ENCODE data around the gene RALB.

The RALB gene

DNA sequence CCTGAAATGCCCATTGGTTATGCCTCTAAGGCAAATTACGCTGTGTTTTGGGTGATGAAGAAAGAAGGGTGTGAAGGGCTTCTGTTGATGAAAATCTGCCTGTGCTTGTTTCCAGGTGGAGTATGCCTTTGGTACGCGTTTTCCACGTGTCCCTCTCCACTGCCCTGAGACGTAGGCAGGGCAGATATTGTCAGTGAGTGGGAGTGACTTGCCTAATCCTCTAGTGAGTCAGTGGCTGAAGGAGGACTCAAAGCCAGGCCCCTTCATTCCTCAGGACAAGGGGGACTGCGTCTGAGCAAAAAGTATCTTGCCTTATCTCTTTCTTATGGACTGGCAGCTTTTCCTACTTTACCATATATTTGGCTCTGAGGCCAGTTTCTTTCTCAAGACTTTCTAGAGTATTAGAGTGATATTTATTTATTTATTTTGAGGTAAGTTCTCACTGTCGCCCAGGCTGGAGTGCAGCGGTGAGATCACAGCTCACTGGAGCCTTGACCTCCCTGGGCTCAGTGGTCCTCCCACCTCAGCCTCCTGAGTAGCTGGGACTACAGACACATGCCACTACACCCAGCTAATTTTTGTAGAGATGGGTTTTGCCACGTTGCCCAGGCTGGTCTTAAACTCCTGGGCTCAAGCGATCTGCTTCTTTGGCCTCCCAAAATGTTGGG lies 10.2 kb downstream of the RALB start:
- Histone ChIP-seq H3K36me3 (ENCODE audit: control insufficient read depth in 1 of 2, insufficient read depth in 2 of 2, low read length in 2 of 2) (peaks cover 2% of the 10 kb centered on the region in 2 experiments), H4K12ac (ENCODE audit: low read depth, low read length) (no peak overlapping the region)

GRCh38 chr2:120265006-120265405 lies 12.4 kb downstream of the RALB start:
- Histone ChIP-seq H3K4ac (ENCODE audit: low read depth, low read length) (no peak overlapping the region), H3K27me3 (ENCODE audit: insufficient read depth, low read length) (no peaks in the 10 kb centered on the region), H3K9me3 (ENCODE audit: insufficient read depth, low read depth, low read length) (peaks cover 4% of the 10 kb centered on the region), H2BK12ac (ENCODE audit: low read length) (no peak overlapping the region), H3K23ac (ENCODE audit: low read length) (no peak overlapping the region), H3K36me3 (ENCODE audit: control insufficient read depth in 1 of 2, insufficient read depth in 2 of 2, low read length in 2 of 2) (peaks cover 3% of the 10 kb centered on the region in 2 experiments), H2BK5ac (ENCODE audit: low read depth, low read length, poor library complexity) (no peak overlapping the region), H3K79me2 (ENCODE audit: control insufficient read depth, insufficient read depth, low read length, poor library complexity) (no peaks in the 10 kb centered on the region), H3K4me2 (ENCODE audit: low read length) (no peak overlapping the region), H3K79me1 (ENCODE audit: low read length) (no peaks in the 10 kb centered on the region), H3K4me1 (ENCODE audit: control insufficient read depth in 1 of 2, insufficient read depth in 2 of 2, low read length in 2 of 2) (peaks cover 6 to 9% of the 10 kb centered on the region in 2 experiments), H3K4me3 (ENCODE audit: low read depth, low read length) (no peak overlapping the region), H2AK5ac (ENCODE audit: low read length) (no peak overlapping the region), H3K27ac (ENCODE audit: low read depth, low read length) (no peak overlapping the region), H2AFZ (ENCODE audit: insufficient read depth, low read length, poor library complexity) (no peak overlapping the region), H2BK120ac (ENCODE audit: insufficient read depth, low read length, poor library complexity) (no peak overlapping the region), H4K12ac (ENCODE audit: low read depth, low read length) (no peak overlapping the region), H3K14ac (ENCODE audit: low read length) (no peak overlapping the region), H3K9ac (ENCODE audit: low read length) (no peak overlapping the region), H4K8ac (ENCODE audit: low read depth, low read length) (no peak overlapping the region), H4K91ac (ENCODE audit: low read depth, low read length) (no peak overlapping the region), H3K18ac (ENCODE audit: low read length) (no peak overlapping the region)
- WGBS (ENCODE audit: extremely low coverage, insufficient coverage, insufficient read length), result no CpG with 5 or more reads among the region's 12 CpGs
- peak; percentile 83 to 89 for DNase-seq

More for the DNA sequence above, 10.2 kb downstream of the RALB start:
- no peak overlapping the region for H3K18ac ChIP-seq (ENCODE audit: low read length)
- H3K4me3 ChIP-seq (ENCODE audit: low read depth, low read length), result no peak overlapping the region
- H3K23ac ChIP-seq (ENCODE audit: low read length), result no peak overlapping the region
- H3K14ac ChIP-seq (ENCODE audit: low read length), result no peak overlapping the region
- no peak overlapping the region for H4K91ac ChIP-seq (ENCODE audit: low read depth, low read length)
- H3K4me2 ChIP-seq (ENCODE audit: low read length), result no peak overlapping the region
- H3K4me1 ChIP-seq (ENCODE audit: control insufficient read depth in 1 of 2, insufficient read depth in 2 of 2, low read length in 2 of 2), result peaks cover 6 to 9% of the 10 kb centered on the region in 2 experiments
- no peak overlapping the region for H3K9ac ChIP-seq (ENCODE audit: low read length)
- peak; percentile 71 to 82 for DNase-seq
- no peak overlapping the region for H3K4ac ChIP-seq (ENCODE audit: low read depth, low read length)
- H2AFZ ChIP-seq (ENCODE audit: insufficient read depth, low read length, poor library complexity), result no peak overlapping the region
- no peak overlapping the region for H2BK120ac ChIP-seq (ENCODE audit: insufficient read depth, low read length, poor library complexity)
- no peak overlapping the region for H3K27ac ChIP-seq (ENCODE audit: low read depth, low read length)
- WGBS (ENCODE audit: extremely low coverage, insufficient coverage, insufficient read length), result no CpG with 5 or more reads among the region's 10 CpGs
- peaks cover 4% of the 10 kb centered on the region for H3K9me3 ChIP-seq (ENCODE audit: insufficient read depth, low read depth, low read length)
- H2BK5ac ChIP-seq (ENCODE audit: low read depth, low read length, poor library complexity), result no peak overlapping the region
- H3K79me1 ChIP-seq (ENCODE audit: low read length), result no peaks in the 10 kb centered on the region
- no peaks in the 10 kb centered on the region for H3K27me3 ChIP-seq (ENCODE audit: insufficient read depth, low read length)
- H3K79me2 ChIP-seq (ENCODE audit: control insufficient read depth, insufficient read depth, low read length, poor library complexity), result no peaks in the 10 kb centered on the region
- no peak overlapping the region for H4K8ac ChIP-seq (ENCODE audit: low read depth, low read length)
- no peak overlapping the region for H2BK12ac ChIP-seq (ENCODE audit: low read length)
- H2AK5ac ChIP-seq (ENCODE audit: low read length), result no peak overlapping the region

DNA sequence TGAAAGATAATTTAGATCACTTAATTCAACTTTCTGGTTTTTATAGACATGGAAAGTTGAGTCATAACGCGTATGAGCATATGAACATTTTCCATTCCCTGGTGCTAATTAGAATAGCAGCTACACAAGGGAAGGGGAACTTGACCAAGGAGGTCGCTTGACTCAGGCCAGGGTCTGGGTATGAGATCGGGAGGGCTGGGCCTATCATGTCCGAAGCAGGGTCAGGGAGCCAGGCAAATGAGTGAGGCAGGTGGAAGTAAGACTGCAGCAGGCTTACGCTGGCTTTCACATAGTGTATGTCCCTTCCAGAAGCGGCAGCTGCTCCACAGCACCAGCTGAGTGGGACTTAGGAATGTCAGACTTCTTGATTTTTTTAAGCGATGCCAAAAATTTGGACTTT lies 14.7 kb downstream of the RALB start:
- Histone ChIP-seq H3K18ac (ENCODE audit: low read length) (no peak overlapping the region), H3K9ac (ENCODE audit: low read length) (no peak overlapping the region), H3K4me2 (ENCODE audit: low read length) (no peak overlapping the region), H3K23ac (ENCODE audit: low read length) (no peak overlapping the region), H3K27ac (ENCODE audit: low read depth, low read length) (no peak overlapping the region), H2AK5ac (ENCODE audit: low read length) (no peak overlapping the region), H2BK12ac (ENCODE audit: low read length) (no peak overlapping the region), H3K14ac (ENCODE audit: low read length) (no peak overlapping the region), H2BK120ac (ENCODE audit: insufficient read depth, low read length, poor library complexity) (no peak overlapping the region), H3K4ac (ENCODE audit: low read depth, low read length) (no peak overlapping the region), H4K8ac (ENCODE audit: low read depth, low read length) (no peak overlapping the region), H3K9me3 (ENCODE audit: insufficient read depth, low read depth, low read length) (no peaks in the 10 kb centered on the region), H3K36me3 (ENCODE audit: control insufficient read depth in 1 of 2, insufficient read depth in 2 of 2, low read length in 2 of 2) (peaks cover 3% of the 10 kb centered on the region in 2 experiments), H3K4me3 (ENCODE audit: low read depth, low read length) (no peak overlapping the region), H4K12ac (ENCODE audit: low read depth, low read length) (no peak overlapping the region), H3K27me3 (ENCODE audit: insufficient read depth, low read length) (no peaks in the 10 kb centered on the region), H3K79me2 (ENCODE audit: control insufficient read depth, insufficient read depth, low read length, poor library complexity) (no peaks in the 10 kb centered on the region), H2BK5ac (ENCODE audit: low read depth, low read length, poor library complexity) (no peak overlapping the region), H2AFZ (ENCODE audit: insufficient read depth, low read length, poor library complexity) (no peak overlapping the region), H4K91ac (ENCODE audit: low read depth, low read length) (no peak overlapping the region), H3K79me1 (ENCODE audit: low read length) (no peaks in the 10 kb centered on the region), H3K4me1 (ENCODE audit: control insufficient read depth in 1 of 2, insufficient read depth in 2 of 2, low read length in 2 of 2) (peaks cover 4 to 5% of the 10 kb centered on the region in 2 experiments)
- WGBS (ENCODE audit: extremely low coverage, insufficient coverage, insufficient read length), result no CpG with 5 or more reads among the region's 8 CpGs
- DNase-seq, result no peak

GRCh38 chr2:120269076-120269744 lies 16.6 kb downstream of the RALB start:
- H2BK12ac ChIP-seq (ENCODE audit: low read length), result no peak overlapping the region
- no CpG with 5 or more reads among the region's 11 CpGs for WGBS (ENCODE audit: extremely low coverage, insufficient coverage, insufficient read length)
- H3K23ac ChIP-seq (ENCODE audit: low read length), result no peak overlapping the region
- H2AFZ ChIP-seq (ENCODE audit: insufficient read depth, low read length, poor library complexity), result no peak overlapping the region
- H3K4ac ChIP-seq (ENCODE audit: low read depth, low read length), result no peak overlapping the region
- H3K27me3 ChIP-seq (ENCODE audit: insufficient read depth, low read length), result no peaks in the 10 kb centered on the region
- no peak overlapping the region for H2BK120ac ChIP-seq (ENCODE audit: insufficient read depth, low read length, poor library complexity)
- H3K9ac ChIP-seq (ENCODE audit: low read length), result no peak overlapping the region
- no peaks in the 10 kb centered on the region for H3K79me2 ChIP-seq (ENCODE audit: control insufficient read depth, insufficient read depth, low read length, poor library complexity)
- H4K91ac ChIP-seq (ENCODE audit: low read depth, low read length), result no peak overlapping the region
- H3K79me1 ChIP-seq (ENCODE audit: low read length), result no peaks in the 10 kb centered on the region
- H3K4me3 ChIP-seq (ENCODE audit: low read depth, low read length), result no peak overlapping the region
- H3K14ac ChIP-seq (ENCODE audit: low read length), result no peak overlapping the region
- no peak overlapping the region for H4K12ac ChIP-seq (ENCODE audit: low read depth, low read length)
- no peaks in the 10 kb centered on the region for H3K9me3 ChIP-seq (ENCODE audit: insufficient read depth, low read depth, low read length)
- H2AK5ac ChIP-seq (ENCODE audit: low read length), result no peak overlapping the region
- no peak overlapping the region for H3K18ac ChIP-seq (ENCODE audit: low read length)
- H3K4me1 ChIP-seq (ENCODE audit: control insufficient read depth in 1 of 2, insufficient read depth in 2 of 2, low read length in 2 of 2), result no peaks in the 10 kb centered on the region
- no peak overlapping the region for H3K27ac ChIP-seq (ENCODE audit: low read depth, low read length)
- H4K8ac ChIP-seq (ENCODE audit: low read depth, low read length), result no peak overlapping the region
- no peak overlapping the region for H2BK5ac ChIP-seq (ENCODE audit: low read depth, low read length, poor library complexity)
- no peak overlapping the region for H3K4me2 ChIP-seq (ENCODE audit: low read length)
- H3K36me3 ChIP-seq (ENCODE audit: control insufficient read depth in 1 of 2, insufficient read depth in 2 of 2, low read length in 2 of 2), result peaks cover 3% of the 10 kb centered on the region in 2 experiments
- no peak for DNase-seq

All from trophoblast cell (in vitro differentiated cells and primary cell).